Neural progenitor cell (in vitro differentiated cells): Measurements from ENCODE around the gene NAT10.

Experiments used
- EZH2phosphoT487 ChIP-seq: fragments of 200-600 bp; sonication (generic); IDR thresholded peaks from 2 replicates; pipeline ENCODE4 v1.6.1; 2017; ENCODE audit warnings: antibody characterized with exemption
- TF ChIP-seq, protein P1 (sequence below): fragments of 200-600 bp; sonication (generic); IDR thresholded peaks from 2 replicates; pipeline ENCODE4 v1.5.1; 2017; ENCODE audit warnings: antibody characterized with exemption, mild to moderate bottlenecking

GRCh38 chr11:34086554-34087283 is 18.7 kb upstream of the NAT10 start:
- TF ChIP-seq, protein P1, sequence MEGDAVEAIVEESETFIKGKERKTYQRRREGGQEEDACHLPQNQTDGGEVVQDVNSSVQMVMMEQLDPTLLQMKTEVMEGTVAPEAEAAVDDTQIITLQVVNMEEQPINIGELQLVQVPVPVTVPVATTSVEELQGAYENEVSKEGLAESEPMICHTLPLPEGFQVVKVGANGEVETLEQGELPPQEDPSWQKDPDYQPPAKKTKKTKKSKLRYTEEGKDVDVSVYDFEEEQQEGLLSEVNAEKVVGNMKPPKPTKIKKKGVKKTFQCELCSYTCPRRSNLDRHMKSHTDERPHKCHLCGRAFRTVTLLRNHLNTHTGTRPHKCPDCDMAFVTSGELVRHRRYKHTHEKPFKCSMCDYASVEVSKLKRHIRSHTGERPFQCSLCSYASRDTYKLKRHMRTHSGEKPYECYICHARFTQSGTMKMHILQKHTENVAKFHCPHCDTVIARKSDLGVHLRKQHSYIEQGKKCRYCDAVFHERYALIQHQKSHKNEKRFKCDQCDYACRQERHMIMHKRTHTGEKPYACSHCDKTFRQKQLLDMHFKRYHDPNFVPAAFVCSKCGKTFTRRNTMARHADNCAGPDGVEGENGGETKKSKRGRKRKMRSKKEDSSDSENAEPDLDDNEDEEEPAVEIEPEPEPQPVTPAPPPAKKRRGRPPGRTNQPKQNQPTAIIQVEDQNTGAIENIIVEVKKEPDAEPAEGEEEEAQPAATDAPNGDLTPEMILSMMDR, result no peak
- TF ChIP-seq EZH2phosphoT487, result no peak
